ENCODE measurements around the gene DUSP1. TPM values are rescaled to one million over a fixed set of nuclear protein-coding genes. Genes with fewer than 3 reads are reported as not detected.

The DUSP1 gene
- polyA plus RNA-seq, 1 donor (not counting 4 experiments of a cell fraction or from before 2014, with no cell fraction given): 174 TPM

DNA sequence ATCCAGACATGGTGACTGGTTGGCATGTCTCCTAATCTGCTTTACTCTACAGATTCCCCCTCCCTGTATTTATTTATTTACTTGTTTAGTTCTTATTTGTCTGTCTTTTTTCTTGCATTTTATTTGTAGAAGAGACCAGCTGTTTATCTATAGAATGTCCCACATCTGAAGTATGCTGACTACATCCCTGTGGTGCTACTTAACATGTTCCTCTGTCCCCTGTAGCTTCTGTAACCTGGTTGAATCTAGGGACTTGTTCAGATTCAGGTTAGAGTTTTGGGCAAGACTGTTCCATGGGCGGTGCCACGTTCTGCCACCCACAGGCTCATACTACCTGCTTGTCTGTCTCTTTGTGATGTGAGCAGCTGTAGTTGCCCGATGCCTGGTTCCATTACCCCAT is 23.5 kb downstream of the DUSP1 start:
- Histone ChIP-seq H3K4me3 (ENCODE audit: control insufficient read depth in 2 of 3, extremely low read depth in 1 of 3, insufficient read depth in 2 of 3, low read depth in 1 of 3, low read length in 3 of 3) (no peak overlapping the region), H3K27ac (ENCODE audit: control insufficient read depth, insufficient read depth, low read length) (no peak overlapping the region), H3K27me3 (ENCODE audit: control insufficient read depth, extremely low read depth, insufficient read depth, low read length) (no peaks in the 10 kb centered on the region), H3K9ac (ENCODE audit: control insufficient read depth, extremely low read depth, insufficient read depth, low read length) (no peak overlapping the region), H3K79me2 (ENCODE audit: control insufficient read depth, insufficient read depth, low read length) (no peaks in the 10 kb centered on the region), H3K9me1 (ENCODE audit: control insufficient read depth, extremely low read depth, insufficient read depth, low read length) (no peaks in the 10 kb centered on the region), H2AFZ (ENCODE audit: control insufficient read depth, low read length) (no peak overlapping the region), H3K36me3 (ENCODE audit: control insufficient read depth in 2 of 2, extremely low read depth in 1 of 2, insufficient read depth in 2 of 2, low read length in 2 of 2) (no peaks in the 10 kb centered on the region), H3K4me1 (ENCODE audit: control insufficient read depth, extremely low read depth, insufficient read depth, low read length) (no peaks in the 10 kb centered on the region), H3K9me3 (ENCODE audit: control insufficient read depth, low read depth, low read length) (no peaks in the 10 kb centered on the region), H4K20me1 (ENCODE audit: control insufficient read depth, extremely low read depth, insufficient read depth, low read length) (no peaks in the 10 kb centered on the region), H3K4me2 (ENCODE audit: control insufficient read depth, extremely low read depth, insufficient read depth, low read depth, low read length) (no peak overlapping the region)
- no peak for TF ChIP-seq EZH2 (IDR thresholded peaks at IDR 0.05; ENCODE audit: low read length)
- TF ChIP-seq, protein P1, sequence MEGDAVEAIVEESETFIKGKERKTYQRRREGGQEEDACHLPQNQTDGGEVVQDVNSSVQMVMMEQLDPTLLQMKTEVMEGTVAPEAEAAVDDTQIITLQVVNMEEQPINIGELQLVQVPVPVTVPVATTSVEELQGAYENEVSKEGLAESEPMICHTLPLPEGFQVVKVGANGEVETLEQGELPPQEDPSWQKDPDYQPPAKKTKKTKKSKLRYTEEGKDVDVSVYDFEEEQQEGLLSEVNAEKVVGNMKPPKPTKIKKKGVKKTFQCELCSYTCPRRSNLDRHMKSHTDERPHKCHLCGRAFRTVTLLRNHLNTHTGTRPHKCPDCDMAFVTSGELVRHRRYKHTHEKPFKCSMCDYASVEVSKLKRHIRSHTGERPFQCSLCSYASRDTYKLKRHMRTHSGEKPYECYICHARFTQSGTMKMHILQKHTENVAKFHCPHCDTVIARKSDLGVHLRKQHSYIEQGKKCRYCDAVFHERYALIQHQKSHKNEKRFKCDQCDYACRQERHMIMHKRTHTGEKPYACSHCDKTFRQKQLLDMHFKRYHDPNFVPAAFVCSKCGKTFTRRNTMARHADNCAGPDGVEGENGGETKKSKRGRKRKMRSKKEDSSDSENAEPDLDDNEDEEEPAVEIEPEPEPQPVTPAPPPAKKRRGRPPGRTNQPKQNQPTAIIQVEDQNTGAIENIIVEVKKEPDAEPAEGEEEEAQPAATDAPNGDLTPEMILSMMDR (optimal IDR thresholded peaks at IDR 0.05 in 1 of 3, IDR thresholded peaks at IDR 0.05 in 1 of 3, conservative IDR thresholded peaks at IDR 0.05 in 1 of 3; ENCODE audit: extremely low read depth in 1 of 3, insufficient read depth in 2 of 3, low read length in 3 of 3): no peak
- FAIRE-seq (no peak), DNase-seq (ENCODE audit: low read depth, low spot score) (no peak)
- dilution Hi-C loops (cut with MboI; ENCODE audit: extremely low pct_ligation_motif_present, low sequenced_read_pairs): no loop called here

DNA sequence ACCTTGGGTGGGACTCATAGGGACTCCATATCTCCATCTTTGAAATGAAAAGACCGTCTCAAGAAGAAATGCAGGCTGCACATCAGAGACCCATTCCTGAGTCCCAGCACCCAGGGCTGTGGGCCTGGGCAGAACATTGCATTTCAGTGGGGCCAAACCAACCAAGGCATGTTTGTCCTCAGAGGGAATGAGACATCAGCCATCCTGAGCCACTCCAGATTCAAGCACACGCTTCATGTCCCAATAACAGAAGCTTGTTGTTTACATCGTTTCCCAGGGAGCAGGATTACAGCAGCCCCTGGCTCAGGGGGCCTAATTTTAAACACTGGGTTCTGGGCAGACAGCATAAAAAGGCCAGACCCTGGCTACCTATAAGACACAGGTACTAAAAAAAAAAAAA is 24.3 kb downstream of the DUSP1 start:
- H3K36me3 ChIP-seq (ENCODE audit: control insufficient read depth in 2 of 2, extremely low read depth in 1 of 2, insufficient read depth in 2 of 2, low read length in 2 of 2): no peaks in the 10 kb centered on the region
- H3K9me3 ChIP-seq (ENCODE audit: control insufficient read depth, low read depth, low read length): no peaks in the 10 kb centered on the region
- no peak overlapping the region for H3K4me2 ChIP-seq (ENCODE audit: control insufficient read depth, extremely low read depth, insufficient read depth, low read depth, low read length)
- TF ChIP-seq EZH2 (IDR thresholded peaks at IDR 0.05; ENCODE audit: low read length): no peak
- TF ChIP-seq, protein P1 (optimal IDR thresholded peaks at IDR 0.05 in 1 of 3, IDR thresholded peaks at IDR 0.05 in 1 of 3, conservative IDR thresholded peaks at IDR 0.05 in 1 of 3; ENCODE audit: extremely low read depth in 1 of 3, insufficient read depth in 2 of 3, low read length in 3 of 3): no peak
- H3K9ac ChIP-seq (ENCODE audit: control insufficient read depth, extremely low read depth, insufficient read depth, low read length): no peak overlapping the region
- DNase-seq (ENCODE audit: low read depth, low spot score) (no peak), FAIRE-seq (no peak)
- no peak overlapping the region for H3K4me3 ChIP-seq (ENCODE audit: control insufficient read depth in 2 of 3, extremely low read depth in 1 of 3, insufficient read depth in 2 of 3, low read depth in 1 of 3, low read length in 3 of 3)
- no peak overlapping the region for H2AFZ ChIP-seq (ENCODE audit: control insufficient read depth, low read length)
- H4K20me1 ChIP-seq (ENCODE audit: control insufficient read depth, extremely low read depth, insufficient read depth, low read length): no peaks in the 10 kb centered on the region
- no peak overlapping the region for H3K27ac ChIP-seq (ENCODE audit: control insufficient read depth, insufficient read depth, low read length)
- no peaks in the 10 kb centered on the region for H3K79me2 ChIP-seq (ENCODE audit: control insufficient read depth, insufficient read depth, low read length)
- H3K9me1 ChIP-seq (ENCODE audit: control insufficient read depth, extremely low read depth, insufficient read depth, low read length): no peaks in the 10 kb centered on the region
- no peaks in the 10 kb centered on the region for H3K27me3 ChIP-seq (ENCODE audit: control insufficient read depth, extremely low read depth, insufficient read depth, low read length)
- H3K4me1 ChIP-seq (ENCODE audit: control insufficient read depth, extremely low read depth, insufficient read depth, low read length): no peaks in the 10 kb centered on the region
- dilution Hi-C loops (cut with MboI; ENCODE audit: extremely low pct_ligation_motif_present, low sequenced_read_pairs): no loop called here
